Chondrocyte (in vitro differentiated cells): ENCODE measurements around the gene ZIC5. TPM values are rescaled to one million over a fixed set of nuclear protein-coding genes. Genes with fewer than 3 reads are reported as not detected.

Experiments
- DNase-seq: peaks from one replicate; pipeline ENCODE4 v3.0.0; 2021; ENCODE audit warnings: mixed read lengths, low spot score
- H3K27ac Mint-ChIP-seq: one replicate; pipeline ENCODE4 v1.8.0; 2021; ENCODE audit warnings: mild to moderate bottlenecking, moderate library complexity, mixed read lengths; ENCODE audit not compliant: unreplicated experiment
- H3K27me3 Mint-ChIP-seq: 2 replicates; pipeline ENCODE4 v1.8.0; 2021; ENCODE audit warnings: low read depth, mixed read lengths
- H3K36me3 Mint-ChIP-seq: 2 replicates; pipeline ENCODE4 v1.8.0; 2021; ENCODE audit warnings: low read depth, mixed read lengths
- H3K4me1 Mint-ChIP-seq: 2 replicates; pipeline ENCODE4 v1.8.0; 2021; ENCODE audit warnings: low read depth, mild to moderate bottlenecking, mixed read lengths
- H3K4me3 Mint-ChIP-seq: one replicate; pipeline ENCODE4 v1.8.0; 2021; ENCODE audit warnings: mild to moderate bottlenecking, moderate library complexity, mixed read lengths; ENCODE audit not compliant: unreplicated experiment
- H3K9me3 Mint-ChIP-seq: 2 replicates; pipeline ENCODE4 v1.8.0; 2021; ENCODE audit warnings: low read depth, mixed read lengths
- total RNA-seq: library from RNA; stranded (reverse); gene quantifications from 3 replicates; pipeline ENCODE4 v1.2.1, GENCODE V29; 2021
- TF ChIP-seq, protein P1 (sequence below): fragments of 200-600 bp; sonication (generic); IDR thresholded peaks from 2 replicates; pipeline ENCODE4 v1.5.0; 2021; ENCODE audit warnings: antibody characterized with exemption, mild to moderate bottlenecking, moderate library complexity

The ZIC5 gene
- total RNA-seq, 1 donor from 2014 or later: 3.1 TPM

DNA sequence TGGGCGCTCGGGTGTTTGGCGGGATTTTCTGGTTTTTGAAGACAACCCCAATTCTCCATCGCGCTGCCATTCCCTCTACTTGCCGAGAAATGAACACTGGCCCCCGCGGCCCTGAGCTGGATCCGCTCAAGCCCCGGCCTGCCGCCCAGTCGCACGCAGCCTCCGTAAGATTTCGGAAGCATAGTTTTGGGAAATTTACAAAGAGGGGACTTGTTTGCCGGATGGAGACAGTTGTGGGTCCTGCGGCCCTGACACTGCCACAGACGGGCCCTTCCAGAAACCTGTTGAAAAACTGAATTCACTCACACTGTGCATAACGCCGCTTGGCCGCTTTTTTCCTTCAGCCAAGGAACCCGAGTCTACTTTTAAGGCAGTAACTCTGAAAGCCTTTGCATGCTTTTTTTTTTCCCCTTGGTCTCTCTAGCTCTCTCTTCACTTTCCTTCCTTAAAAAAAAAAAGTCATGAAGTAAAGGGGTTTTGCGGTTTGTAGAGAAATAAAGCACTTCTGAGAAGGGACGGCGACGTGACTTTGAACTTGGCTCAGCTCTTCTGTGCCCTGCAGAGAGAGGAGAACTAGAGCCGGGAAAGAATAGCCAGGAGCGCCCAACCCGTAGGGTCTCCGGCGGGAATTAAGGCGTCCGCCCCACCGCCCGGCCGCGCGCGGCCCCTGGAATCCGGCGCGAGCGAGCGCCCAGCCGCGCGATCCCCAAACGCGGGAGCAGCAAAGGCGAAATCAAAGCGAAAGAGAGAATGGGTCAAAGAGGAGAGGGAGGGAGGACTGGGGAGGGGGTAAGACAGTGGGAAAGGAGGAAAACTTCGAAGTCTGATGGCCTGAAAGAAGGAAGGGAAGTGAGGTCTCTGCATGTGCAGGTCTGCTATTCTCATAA lies 6.6 kb upstream of the ZIC5 start:
- DNase-seq: no peak
- H3K27ac Mint-ChIP-seq: peak overlapping the region; percentile 86
- peak overlapping the region; percentile 72 for H3K4me3 Mint-ChIP-seq
- peaks cover 26% of the 10 kb centered on the region for H3K4me1 Mint-ChIP-seq
- TF ChIP-seq, protein P1, sequence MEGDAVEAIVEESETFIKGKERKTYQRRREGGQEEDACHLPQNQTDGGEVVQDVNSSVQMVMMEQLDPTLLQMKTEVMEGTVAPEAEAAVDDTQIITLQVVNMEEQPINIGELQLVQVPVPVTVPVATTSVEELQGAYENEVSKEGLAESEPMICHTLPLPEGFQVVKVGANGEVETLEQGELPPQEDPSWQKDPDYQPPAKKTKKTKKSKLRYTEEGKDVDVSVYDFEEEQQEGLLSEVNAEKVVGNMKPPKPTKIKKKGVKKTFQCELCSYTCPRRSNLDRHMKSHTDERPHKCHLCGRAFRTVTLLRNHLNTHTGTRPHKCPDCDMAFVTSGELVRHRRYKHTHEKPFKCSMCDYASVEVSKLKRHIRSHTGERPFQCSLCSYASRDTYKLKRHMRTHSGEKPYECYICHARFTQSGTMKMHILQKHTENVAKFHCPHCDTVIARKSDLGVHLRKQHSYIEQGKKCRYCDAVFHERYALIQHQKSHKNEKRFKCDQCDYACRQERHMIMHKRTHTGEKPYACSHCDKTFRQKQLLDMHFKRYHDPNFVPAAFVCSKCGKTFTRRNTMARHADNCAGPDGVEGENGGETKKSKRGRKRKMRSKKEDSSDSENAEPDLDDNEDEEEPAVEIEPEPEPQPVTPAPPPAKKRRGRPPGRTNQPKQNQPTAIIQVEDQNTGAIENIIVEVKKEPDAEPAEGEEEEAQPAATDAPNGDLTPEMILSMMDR: no peak
- H3K9me3 Mint-ChIP-seq: no peaks in the 10 kb centered on the region
- H3K36me3 Mint-ChIP-seq: peaks cover 3% of the 10 kb centered on the region
- no peaks in the 10 kb centered on the region for H3K27me3 Mint-ChIP-seq

DNA sequence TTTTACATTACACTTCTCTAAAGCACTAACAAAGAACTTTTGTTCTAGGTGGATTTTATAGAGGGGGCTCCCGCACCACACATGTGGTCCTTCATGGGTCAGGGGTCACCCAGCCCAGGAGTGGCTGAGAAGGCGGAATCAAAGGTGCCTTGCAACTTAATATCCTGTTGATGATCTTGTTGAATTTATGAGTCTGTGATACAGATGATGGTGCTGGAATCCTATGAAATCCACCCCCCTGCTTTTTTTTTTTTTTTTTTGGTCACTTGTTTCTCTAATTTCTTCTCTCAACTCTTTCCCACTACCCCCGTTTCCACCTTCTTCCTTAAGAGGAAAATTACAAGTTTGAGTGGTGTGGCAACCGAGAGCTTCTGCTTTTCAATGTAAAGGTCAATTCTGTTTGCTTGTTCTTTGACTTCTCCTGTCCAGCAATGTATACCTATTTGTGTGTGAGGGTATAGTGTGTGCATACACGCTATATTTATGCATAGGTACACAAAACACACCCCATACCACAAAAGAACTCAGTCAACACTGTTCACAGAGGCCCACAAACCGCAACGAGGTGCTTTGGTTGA lies 5.9 kb upstream of the ZIC5 start:
- no peaks in the 10 kb centered on the region for H3K36me3 Mint-ChIP-seq

DNA sequence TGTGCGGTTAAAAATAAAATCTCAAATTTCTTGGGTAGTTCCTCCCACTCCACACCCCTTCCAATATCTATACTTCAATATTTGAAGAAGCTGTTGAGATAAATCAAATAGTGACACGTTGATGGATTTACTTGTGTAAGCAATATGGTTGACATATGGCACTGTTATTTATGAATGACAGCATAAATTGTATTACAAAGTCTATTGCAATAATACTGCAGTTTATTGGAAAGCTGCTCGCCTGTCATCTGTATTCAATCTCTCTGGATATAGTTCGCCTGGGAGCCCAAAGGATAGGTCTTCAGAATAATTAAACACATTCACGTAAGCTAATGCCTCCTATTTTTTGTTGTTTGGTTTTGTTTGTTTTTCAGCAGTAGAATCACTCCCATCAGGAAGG lies 5.0 kb upstream of the ZIC5 start:
- Mint-ChIP-seq H3K27ac (no peak overlapping the region), H3K9me3 (no peaks in the 10 kb centered on the region), H3K27me3 (no peaks in the 10 kb centered on the region), H3K36me3 (no peaks in the 10 kb centered on the region), H3K4me3 (no peak overlapping the region), H3K4me1 (peaks cover 33% of the 10 kb centered on the region)
- TF ChIP-seq, protein P1: no peak
- DNase-seq: no peak

More for the DNA sequence above, 5.9 kb upstream of the ZIC5 start:
- H3K9me3 Mint-ChIP-seq: no peaks in the 10 kb centered on the region
- DNase-seq: no peak
- TF ChIP-seq, protein P1: no peak
- H3K4me3 Mint-ChIP-seq: peak overlapping the region; percentile 72
- no peaks in the 10 kb centered on the region for H3K27me3 Mint-ChIP-seq
- H3K4me1 Mint-ChIP-seq: peaks cover 26% of the 10 kb centered on the region
- H3K27ac Mint-ChIP-seq: peak overlapping the region; percentile 86

DNA sequence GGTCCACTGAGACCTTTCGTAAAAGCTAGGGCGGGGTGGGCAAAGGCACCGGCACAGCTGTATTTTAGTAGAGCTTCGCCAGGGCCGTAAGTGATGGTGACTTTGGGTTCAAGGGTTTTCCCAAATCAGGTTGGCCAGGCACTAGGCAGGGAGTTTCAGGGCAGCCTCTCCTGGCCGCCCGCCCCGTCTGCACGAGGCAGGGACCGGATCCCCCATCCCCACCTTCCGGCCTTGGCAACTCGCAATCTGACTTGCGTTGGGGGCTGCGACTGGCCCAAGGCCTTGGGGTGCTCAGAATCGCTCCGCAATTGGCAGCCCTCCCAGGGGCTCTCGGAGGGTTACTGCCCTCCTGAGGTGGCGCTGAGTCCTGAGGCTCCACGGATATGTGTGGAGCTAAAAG lies 4.1 kb upstream of the ZIC5 start:
- DNase-seq: no peak
- TF ChIP-seq, protein P1: no peak
- Mint-ChIP-seq H3K36me3 (no peaks in the 10 kb centered on the region), H3K4me3 (no peak overlapping the region), H3K4me1 (peaks cover 35% of the 10 kb centered on the region), H3K27ac (no peak overlapping the region), H3K27me3 (no peaks in the 10 kb centered on the region), H3K9me3 (no peaks in the 10 kb centered on the region)

DNA sequence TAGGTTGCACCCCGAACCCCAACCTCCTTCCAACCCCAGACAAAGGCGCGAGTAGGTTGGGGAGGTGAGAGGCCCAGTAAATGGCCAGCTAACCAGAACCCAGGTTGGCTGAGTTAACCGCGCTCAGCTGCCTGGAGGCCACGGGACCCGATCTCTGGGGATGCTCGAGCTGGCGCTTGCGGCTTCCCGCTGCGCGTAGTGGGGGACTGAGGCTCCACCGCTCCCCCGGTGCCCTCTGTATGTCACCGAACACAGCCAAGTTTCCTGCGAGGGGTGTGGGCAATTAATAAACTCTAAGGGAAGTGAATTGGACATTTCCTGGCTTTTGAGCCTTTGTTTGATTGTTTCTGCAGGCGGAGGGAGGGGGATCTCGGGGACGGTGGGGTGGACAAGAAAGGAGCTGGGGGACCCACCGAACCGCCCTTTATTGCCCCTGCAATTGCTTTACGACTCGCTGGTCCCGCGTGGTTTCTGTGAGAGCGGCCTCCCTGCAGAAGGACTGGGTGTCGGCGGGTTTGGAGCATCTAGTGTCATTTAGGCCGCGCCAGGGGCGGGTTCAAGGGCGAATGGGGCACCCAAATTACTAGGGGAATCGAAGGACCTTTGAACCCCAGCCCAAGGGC lies 3.5 kb upstream of the ZIC5 start:
- no peak for DNase-seq
- Mint-ChIP-seq H3K36me3 (no peaks in the 10 kb centered on the region), H3K9me3 (no peaks in the 10 kb centered on the region), H3K27ac (no peak overlapping the region), H3K27me3 (no peaks in the 10 kb centered on the region), H3K4me3 (no peak overlapping the region), H3K4me1 (peaks cover 35% of the 10 kb centered on the region)
- TF ChIP-seq, protein P1: no peak
